GM12892 (cell line): ENCODE measurements around the gene COL11A2.

Source experiments
- POLR2A ChIP-seq: IDR thresholded peaks from 2 replicates; pipeline ENCODE4 v1.6.1; 2011; ENCODE audit warnings: low read depth, low read length, control low read depth
- POLR2AphosphoS5 ChIP-seq: IDR thresholded peaks from 2 replicates; pipeline ENCODE4 v1.6.1; 2011; ENCODE audit warnings: low read depth, low read length, control low read depth
- TAF1 ChIP-seq: IDR thresholded peaks from 2 replicates; pipeline ENCODE4 v1.6.1; 2011; ENCODE audit warnings: low read depth, mild to moderate bottlenecking, control low read depth, low read length, borderline replicate concordance

DNA sequence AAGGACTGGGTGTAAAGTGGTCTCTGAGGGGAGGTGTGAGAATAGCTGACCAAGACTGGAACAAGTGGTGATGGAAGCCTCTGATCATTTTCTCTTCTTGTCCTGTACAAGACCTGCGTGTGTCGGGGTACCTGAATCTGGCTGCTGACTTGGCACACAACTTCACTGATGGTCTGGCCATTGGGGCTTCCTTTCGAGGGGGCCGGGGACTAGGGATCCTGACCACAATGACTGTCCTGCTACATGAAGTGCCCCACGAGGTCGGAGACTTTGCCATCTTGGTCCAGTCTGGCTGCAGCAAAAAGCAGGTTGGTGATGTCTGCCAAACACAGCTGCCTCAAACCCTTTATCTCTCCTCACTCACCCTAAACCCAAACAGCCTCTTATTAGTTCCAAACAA, 10.5 kb upstream of the COL11A2 start:
- no peak for TF ChIP-seq POLR2A
- TF ChIP-seq POLR2AphosphoS5 = no peak
- no peak for TF ChIP-seq TAF1
